ENCODE results near the gene SCAP.
"Not testable (repeated sequence)": the region's sequence is repeated elsewhere in the genome, so short reads cannot be mapped to it uniquely, and the experiment has no call there.

Gene SCAP
- 118 to 123 reads per million in 2 experiments for total RNA-seq

- DNase-seq (ENCODE audit: low read depth): peak; percentile 92
Observed at GRCh38 chr3:47475570-47476329, at the start of gene SCAP. TSS of gene SCAP (minus strand) at chr3:47475941. CDS start at chr3:47442993, 32,948 bp downstream.

GRCh38 chr3:47523310-47524073, 47.8 kb upstream of the SCAP start:
- DNase-seq (ENCODE audit: low read depth): no peak

- DNase-seq (ENCODE audit: low read depth): peak; percentile 54
Observed at GRCh38 chr3:47522082-47522987, 46.6 kb upstream of the SCAP start.

- no peak for DNase-seq (ENCODE audit: low read depth)
Observed at GRCh38 chr3:47520756-47521155, 45.0 kb upstream of the SCAP start.

- DNase-seq (ENCODE audit: low read depth): no peak
Observed at GRCh38 chr3:47517937-47518336, 42.2 kb upstream of the SCAP start.

GRCh38 chr3:47515864-47516319, 40.2 kb upstream of the SCAP start:
- no peak for DNase-seq (ENCODE audit: low read depth)

GRCh38 chr3:47515100-47515499, 39.4 kb upstream of the SCAP start:
- DNase-seq (ENCODE audit: low read depth): no peak

- DNase-seq (ENCODE audit: low read depth): peak; percentile 95
Observed at GRCh38 chr3:47513125-47513929, 37.6 kb upstream of the SCAP start, which contains the start of gene ELP6. TSS of gene ELP6 (minus strand) at chr3:47513712. CDS start at chr3:47513590, 122 bp downstream.

GRCh38 chr3:47512416-47513124, 36.8 kb upstream of the SCAP start:
- DNase-seq (ENCODE audit: low read depth): peak; percentile 1

GRCh38 chr3:47505267-47505666, 29.5 kb upstream of the SCAP start:
- DNase-seq (ENCODE audit: low read depth): not testable (repeated sequence)

GRCh38 chr3:47504113-47504512, 28.4 kb upstream of the SCAP start:
- no peak for DNase-seq (ENCODE audit: low read depth)

- no peak for DNase-seq (ENCODE audit: low read depth)
Observed at GRCh38 chr3:47503033-47503432, 27.3 kb upstream of the SCAP start.

GRCh38 chr3:47496892-47497291, 21.2 kb upstream of the SCAP start:
- no peak for DNase-seq (ENCODE audit: low read depth)

- DNase-seq (ENCODE audit: low read depth): no peak
Observed at GRCh38 chr3:47495886-47496285, 20.1 kb upstream of the SCAP start.

GRCh38 chr3:47495111-47495510, 19.4 kb upstream of the SCAP start:
- no peak for DNase-seq (ENCODE audit: low read depth)

GRCh38 chr3:47491777-47492176, 16.0 kb upstream of the SCAP start:
- DNase-seq (ENCODE audit: low read depth): no peak

- no peak for DNase-seq (ENCODE audit: low read depth)
Observed at GRCh38 chr3:47491186-47491585, 15.4 kb upstream of the SCAP start.

- no peak for DNase-seq (ENCODE audit: low read depth)
Observed at GRCh38 chr3:47487265-47487664, 11.5 kb upstream of the SCAP start.

- DNase-seq (ENCODE audit: low read depth): no peak
Observed at GRCh38 chr3:47485812-47486211, 10.1 kb upstream of the SCAP start.

- no peak for DNase-seq (ENCODE audit: low read depth)
Observed at GRCh38 chr3:47482366-47482765, 6.6 kb upstream of the SCAP start.

Data from T follicular helper cell (primary cell).